Measurements from ENCODE around the gene PPARD.

- TF ChIP-seq CTCF (IDR thresholded peaks at IDR 0.05; ENCODE audit: low read depth, low read length) (no peak), EZH2phosphoT487 (IDR thresholded peaks at IDR 0.05; ENCODE audit: low read depth) (no peak)
Observed at GRCh38 chr6:35358086-35358485, 15.7 kb downstream of the PPARD start.
